NB4 (cell line): ENCODE data around the gene LYRM1.

Source experiments
- CTCF ChIP-seq: IDR thresholded peaks from one replicate; pipeline ENCODE4 v1.5.1; 2012; ENCODE audit warnings: low read depth, low read length
- POLR2A ChIP-seq: IDR thresholded peaks from 2 replicates; pipeline ENCODE4 v1.6.1; 2011; ENCODE audit warnings: mild to moderate bottlenecking; ENCODE audit not compliant: insufficient read length; ENCODE audit errors: extremely low read depth
- TF ChIP-seq, protein P1 (sequence below): IDR thresholded peaks from 2 replicates; pipeline ENCODE4 v1.6.1; 2011; ENCODE audit warnings: low read depth, low read length

DNA sequence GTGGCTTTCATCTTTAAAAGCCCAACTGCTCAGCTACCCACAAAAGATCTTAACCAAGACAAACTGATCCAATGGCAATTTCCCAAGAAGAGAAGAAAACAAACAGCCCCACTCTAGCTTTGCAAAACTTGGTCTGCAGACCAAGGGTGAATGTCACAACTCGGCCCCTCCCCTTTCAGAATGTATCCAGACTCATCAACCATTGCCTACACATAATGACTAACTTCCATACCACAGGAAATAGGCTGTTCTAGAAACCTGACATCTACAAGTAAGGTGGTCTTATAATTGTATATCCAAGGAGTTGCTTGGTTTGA, 16.4 kb upstream of the LYRM1 start:
- no peak for TF ChIP-seq CTCF
- no peak for TF ChIP-seq POLR2A
- TF ChIP-seq, protein P1, sequence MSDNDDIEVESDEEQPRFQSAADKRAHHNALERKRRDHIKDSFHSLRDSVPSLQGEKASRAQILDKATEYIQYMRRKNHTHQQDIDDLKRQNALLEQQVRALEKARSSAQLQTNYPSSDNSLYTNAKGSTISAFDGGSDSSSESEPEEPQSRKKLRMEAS = no peak
